Activated CD4-positive, alpha-beta T cell treated with anti-CD3 and anti-CD28 coated beads, Interleukin-10, Interleukin-2, amounts not matched to agents 100 ng/mL and 50 ng/mL, durations not matched to agents 16 hours and 8 hours (primary cell): ENCODE measurements around the gene GOLPH3L.
"Not testable (repeated sequence)": the region's sequence is repeated elsewhere in the genome, so short reads cannot be mapped to it uniquely, and the experiment has no call there.

Source experiments
- DNase-seq: peaks from one replicate; pipeline ENCODE4 v3.0.0-alpha.2; 2020

Gene GOLPH3L

GRCh38 chr1:150613061-150613920 lies 83.7 kb downstream of the GOLPH3L start:
- peak; percentile 93 for DNase-seq

- DNase-seq: no peak
These were observed 85.0 kb downstream of the GOLPH3L start for GRCh38 chr1:150612014-150612345.

- DNase-seq: no peak
These were observed 86.4 kb downstream of the GOLPH3L start for GRCh38 chr1:150610576-150610975.

DNA sequence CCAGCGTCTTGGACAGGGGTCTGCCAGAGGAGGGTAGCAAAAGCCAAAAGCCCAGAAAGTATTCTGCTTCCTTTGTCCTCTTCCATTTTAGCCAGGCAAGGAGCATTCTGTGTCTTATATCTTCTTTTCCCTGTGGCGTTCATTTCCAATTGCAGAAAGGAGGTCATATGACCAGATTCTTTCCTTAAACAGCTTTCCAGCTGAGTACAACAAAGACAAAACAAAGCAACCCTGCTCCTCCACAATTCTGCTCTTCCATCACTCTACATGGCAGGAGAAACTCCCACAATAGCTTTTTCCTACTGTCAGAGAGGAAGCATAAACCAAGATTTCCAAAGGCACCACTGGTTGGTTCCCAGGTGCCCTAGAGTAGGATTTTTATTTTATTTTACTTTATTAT lies 87.2 kb downstream of the GOLPH3L start:
- no peak for DNase-seq

DNA sequence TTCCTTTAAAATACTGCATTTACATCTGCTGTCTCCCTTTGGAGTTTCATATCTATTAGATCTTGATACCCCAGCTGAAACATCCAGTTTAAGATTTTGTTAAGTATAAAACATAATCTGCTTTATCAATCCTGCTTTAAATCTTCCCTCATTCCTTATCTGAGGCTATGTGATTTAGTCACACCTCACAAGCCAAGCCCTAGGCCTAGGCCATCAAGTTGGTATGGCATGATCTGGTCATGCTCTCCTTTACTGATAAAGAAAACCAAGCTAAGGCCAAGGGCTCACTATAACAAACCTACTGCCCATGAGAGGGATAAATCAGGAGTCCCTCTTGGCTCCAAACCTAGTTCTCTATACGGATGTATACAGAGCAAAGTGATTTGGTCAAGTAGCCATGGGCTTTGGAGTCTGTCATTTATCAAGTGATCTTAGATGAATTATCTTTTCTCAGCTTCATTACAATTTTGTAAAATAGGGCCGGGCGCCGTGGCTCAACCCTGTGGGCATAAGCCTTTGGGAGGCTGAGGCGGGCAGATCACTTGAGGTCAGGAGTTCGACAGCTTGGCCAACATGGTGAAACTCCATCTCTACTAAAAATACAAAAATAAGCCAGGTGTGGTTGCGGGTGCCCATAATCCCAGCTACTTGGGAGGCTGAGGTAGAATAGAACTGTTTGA lies 90.4 kb downstream of the GOLPH3L start:
- no peak for DNase-seq

GRCh38 chr1:150605451-150605731 lies 91.6 kb downstream of the GOLPH3L start:
- not testable (repeated sequence) for DNase-seq

DNA sequence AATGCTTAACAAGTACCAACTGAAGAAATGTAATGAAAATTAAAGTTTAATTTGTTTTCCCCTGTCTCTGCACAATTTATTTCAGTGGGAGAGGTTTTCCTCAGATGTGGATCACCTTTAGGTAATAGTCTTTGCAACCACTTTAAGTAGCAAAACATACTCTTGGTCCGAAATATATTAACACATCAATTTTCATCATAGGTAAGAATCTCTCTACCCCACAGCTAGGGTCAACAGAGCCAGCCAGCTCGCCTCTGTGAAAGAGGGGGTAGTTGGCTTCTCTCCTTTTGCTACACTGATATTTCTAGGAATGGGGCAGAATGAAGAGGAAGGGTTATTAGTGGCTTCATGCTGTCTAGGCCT lies 92.7 kb downstream of the GOLPH3L start:
- DNase-seq: no peak

- DNase-seq: no peak
These were observed 93.2 kb downstream of the GOLPH3L start for GRCh38 chr1:150603711-150604110.

GRCh38 chr1:150602372-150602771 lies 94.6 kb downstream of the GOLPH3L start:
- not testable (repeated sequence) for DNase-seq

- DNase-seq: no peak
These were observed 95.4 kb downstream of the GOLPH3L start for GRCh38 chr1:150601540-150601939.

- not testable (repeated sequence) for DNase-seq
These were observed 98.6 kb downstream of the GOLPH3L start for GRCh38 chr1:150598346-150598745.

DNA sequence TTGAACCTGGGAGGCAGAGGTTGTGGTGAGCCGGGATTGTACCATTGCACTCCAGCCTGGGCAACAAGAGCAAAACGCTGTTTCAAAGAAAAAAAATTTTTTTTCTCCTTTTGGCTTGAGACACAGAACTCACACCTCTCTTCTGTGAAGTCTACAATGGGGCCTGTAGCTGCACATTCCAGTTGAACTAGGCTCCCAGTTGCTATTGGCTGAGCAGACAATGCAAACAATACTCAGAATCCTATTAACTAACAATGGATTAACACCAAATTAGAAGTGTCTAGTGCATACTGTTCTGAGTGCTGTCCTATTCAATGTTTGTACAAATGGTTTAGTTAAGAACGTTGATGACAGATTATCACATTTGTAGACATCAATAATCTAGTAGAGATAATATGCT lies 100.0 kb downstream of the GOLPH3L start:
- DNase-seq: no peak
